Colonic mucosa (tissue), 4 donors: ENCODE data around the gene MCCC1. TPM values are rescaled to one million over a fixed set of nuclear protein-coding genes. Genes with fewer than 3 reads are reported as not detected.

Experiments used
- DNase-seq: peaks from one replicate; pipeline ENCODE4 v3.0.0-alpha.2; 2020
- H3K27ac ChIP-seq: fragments of 200-600 bp; one replicate; pipeline ENCODE4 v1.8.0; 2021
- H3K27me3 ChIP-seq: fragments of 200-600 bp; one replicate; pipeline ENCODE4 v1.8.0; 2021
- H3K36me3 ChIP-seq: fragments of 200-600 bp; one replicate; pipeline ENCODE4 v1.8.0; 2021
- H3K4me1 ChIP-seq: fragments of 200-600 bp; one replicate; pipeline ENCODE4 v1.8.0; 2021; ENCODE audit warnings: mild to moderate bottlenecking
- H3K4me3 ChIP-seq: fragments of 200-600 bp; one replicate; pipeline ENCODE4 v1.8.0; 2021
- H3K9ac ChIP-seq, 2 donors: one replicate each; pipeline ENCODE4 v1.7.0; 2013; ENCODE audit warnings: control low read depth in 2 of 2, low read depth in 2 of 2, low read length in 2 of 2
- H3K9me3 ChIP-seq: fragments of 200-600 bp; one replicate; pipeline ENCODE4 v1.8.0; 2021
- CTCF ChIP-seq: fragments of 200-600 bp; IDR thresholded peaks from one replicate; pipeline ENCODE4 v1.8.0; 2022; ENCODE audit warnings: antibody characterized with exemption, mild to moderate bottlenecking
- intact Hi-C: fragments of 100-400 bp; cut with DNase I; formaldehyde crosslinking; loops from one replicate; pipeline ENCODE4 v1.14.1; 2022
- total RNA-seq, 2 donors: library from RNA; stranded (reverse); fragmentation: NEBNext Ultra II Directional in 1 of 2; extraction: Animal tissue kit (Norgen Biotek cat#: 25700) in 1 of 2; gene quantifications; one replicate each; pipeline ENCODE4 v1.2.1, GENCODE V29; 2021
- donor health status: healthy.
- donor health status: DM: no; HTN: no; CAD: no.
- donor health status: DM: no; HTN: no; CAD: no.

MCCC1 gene
- total RNA-seq, 2 donors from 2014 or later = 24.9 to 27.2 TPM

GRCh38 chr3:183100376-183100775, 1.1 kb upstream of the MCCC1 start:
- no peaks in the 10 kb centered on the region for H3K27me3 ChIP-seq
- H3K36me3 ChIP-seq = no peaks in the 10 kb centered on the region
- DNase-seq = no peak
- H3K9me3 ChIP-seq = no peaks in the 10 kb centered on the region
- no peak overlapping the region for H3K4me3 ChIP-seq
- intact Hi-C loops = no loop called here
- H3K9ac ChIP-seq = no peak overlapping the region
- peaks cover 3% of the 10 kb centered on the region for H3K4me1 ChIP-seq
- no peak overlapping the region for H3K27ac ChIP-seq
- no peak for TF ChIP-seq CTCF

GRCh38 chr3:183099838-183100204, 525 bp upstream of the MCCC1 start:
- peaks cover 3% of the 10 kb centered on the region for H3K4me1 ChIP-seq
- no peaks in the 10 kb centered on the region for H3K9me3 ChIP-seq
- TF ChIP-seq CTCF = no peak
- no peaks in the 10 kb centered on the region for H3K27me3 ChIP-seq
- DNase-seq = no peak
- peak overlapping the region in 1 of 2 donors; percentile 42 for H3K9ac ChIP-seq
- H3K27ac ChIP-seq = peak overlapping the region; percentile 65
- intact Hi-C loops = loop anchor here (5.0 kb wide), 1 partner anchor 118 kb away; the partner anchor contains the start of gene DCUN1D1
- no peaks in the 10 kb centered on the region for H3K36me3 ChIP-seq
- H3K4me3 ChIP-seq = peak overlapping the region; percentile 74

- Histone ChIP-seq H3K9me3 (no peaks in the 10 kb centered on the region), H3K27me3 (no peaks in the 10 kb centered on the region), H3K9ac (peak overlapping the region; percentile 88 to 93), H3K27ac (peak overlapping the region; percentile 65), H3K4me3 (peak overlapping the region; percentile 74), H3K36me3 (no peaks in the 10 kb centered on the region), H3K4me1 (peaks cover 3% of the 10 kb centered on the region)
- DNase-seq = no peak
- no peak for TF ChIP-seq CTCF
- intact Hi-C loops = loop anchor here (5.0 kb wide), 1 partner anchor 116 kb away; the partner anchor contains the start of gene DCUN1D1
Measured at GRCh38 chr3:183098536-183099025, 715 bp downstream of the MCCC1 start.

GRCh38 chr3:183094711-183095110, 4.6 kb downstream of the MCCC1 start:
- Histone ChIP-seq H3K4me1 (peaks cover 3% of the 10 kb centered on the region), H3K27me3 (no peaks in the 10 kb centered on the region), H3K4me3 (no peak overlapping the region), H3K36me3 (peaks cover 5% of the 10 kb centered on the region), H3K27ac (no peak overlapping the region), H3K9me3 (no peaks in the 10 kb centered on the region), H3K9ac (no peak overlapping the region)
- DNase-seq = no peak
- intact Hi-C loops = loop anchor here (5.0 kb wide), 1 partner anchor 112 kb away; the partner anchor contains the start of gene DCUN1D1
- TF ChIP-seq CTCF = no peak

- no peak overlapping the region for H3K9ac ChIP-seq
- no peaks in the 10 kb centered on the region for H3K4me1 ChIP-seq
- DNase-seq = no peak
- H3K36me3 ChIP-seq = peaks cover 5% of the 10 kb centered on the region
- no peak for TF ChIP-seq CTCF
- H3K4me3 ChIP-seq = no peak overlapping the region
- H3K27ac ChIP-seq = no peak overlapping the region
- H3K9me3 ChIP-seq = no peaks in the 10 kb centered on the region
- H3K27me3 ChIP-seq = no peaks in the 10 kb centered on the region
- intact Hi-C loops = no loop called here
Measured at GRCh38 chr3:183092256-183092655, 7.0 kb downstream of the MCCC1 start.
